Measurements from ENCODE around the gene NLRP1.

DNA sequence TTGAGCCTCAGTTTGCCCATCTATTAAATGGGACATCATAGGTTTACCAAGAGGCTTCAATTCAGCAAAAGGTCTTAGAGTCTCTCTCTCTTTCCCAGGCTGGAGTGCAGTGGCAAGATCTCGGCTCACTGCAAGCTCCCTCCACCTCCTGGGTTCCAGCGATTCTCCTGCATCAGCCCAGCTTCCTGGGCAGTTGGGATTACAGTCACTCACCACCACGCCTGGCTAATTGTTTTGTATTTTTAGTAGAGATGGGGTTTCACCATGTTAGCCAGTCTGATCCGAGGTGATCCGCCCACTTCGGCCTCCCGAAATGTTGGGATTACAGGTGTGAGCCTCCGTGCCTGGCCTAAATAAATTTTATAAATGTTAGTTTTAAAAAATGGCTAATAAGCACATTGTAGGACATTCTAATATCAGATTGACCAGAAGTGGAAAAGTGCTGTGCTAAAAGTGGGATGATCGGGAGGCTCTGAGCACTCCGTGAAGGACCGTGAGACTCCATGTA is 1.0 kb upstream of the NLRP1 start:
- TF ChIP-seq, protein P1, sequence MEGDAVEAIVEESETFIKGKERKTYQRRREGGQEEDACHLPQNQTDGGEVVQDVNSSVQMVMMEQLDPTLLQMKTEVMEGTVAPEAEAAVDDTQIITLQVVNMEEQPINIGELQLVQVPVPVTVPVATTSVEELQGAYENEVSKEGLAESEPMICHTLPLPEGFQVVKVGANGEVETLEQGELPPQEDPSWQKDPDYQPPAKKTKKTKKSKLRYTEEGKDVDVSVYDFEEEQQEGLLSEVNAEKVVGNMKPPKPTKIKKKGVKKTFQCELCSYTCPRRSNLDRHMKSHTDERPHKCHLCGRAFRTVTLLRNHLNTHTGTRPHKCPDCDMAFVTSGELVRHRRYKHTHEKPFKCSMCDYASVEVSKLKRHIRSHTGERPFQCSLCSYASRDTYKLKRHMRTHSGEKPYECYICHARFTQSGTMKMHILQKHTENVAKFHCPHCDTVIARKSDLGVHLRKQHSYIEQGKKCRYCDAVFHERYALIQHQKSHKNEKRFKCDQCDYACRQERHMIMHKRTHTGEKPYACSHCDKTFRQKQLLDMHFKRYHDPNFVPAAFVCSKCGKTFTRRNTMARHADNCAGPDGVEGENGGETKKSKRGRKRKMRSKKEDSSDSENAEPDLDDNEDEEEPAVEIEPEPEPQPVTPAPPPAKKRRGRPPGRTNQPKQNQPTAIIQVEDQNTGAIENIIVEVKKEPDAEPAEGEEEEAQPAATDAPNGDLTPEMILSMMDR (CRISPR knock-in tag; IDR thresholded peaks at IDR 0.05) = no peak
- TF ChIP-seq ZNF430 (CRISPR knock-in tag; IDR thresholded peaks at IDR 0.05) (no peak), NR3C1 (CRISPR knock-in tag; IDR thresholded peaks at IDR 0.05) (no peak), FOXK1 (CRISPR knock-in tag; IDR thresholded peaks at IDR 0.05; ENCODE audit: borderline replicate concordance, low read depth) (no peak), ZNF282 (IDR thresholded peaks at IDR 0.05; ENCODE audit: partially characterized antibody) (no peak), ARHGAP35 (CRISPR knock-in tag; IDR thresholded peaks at IDR 0.05; ENCODE audit: borderline replicate concordance) (no peak)
- TF ChIP-seq, protein P2, sequence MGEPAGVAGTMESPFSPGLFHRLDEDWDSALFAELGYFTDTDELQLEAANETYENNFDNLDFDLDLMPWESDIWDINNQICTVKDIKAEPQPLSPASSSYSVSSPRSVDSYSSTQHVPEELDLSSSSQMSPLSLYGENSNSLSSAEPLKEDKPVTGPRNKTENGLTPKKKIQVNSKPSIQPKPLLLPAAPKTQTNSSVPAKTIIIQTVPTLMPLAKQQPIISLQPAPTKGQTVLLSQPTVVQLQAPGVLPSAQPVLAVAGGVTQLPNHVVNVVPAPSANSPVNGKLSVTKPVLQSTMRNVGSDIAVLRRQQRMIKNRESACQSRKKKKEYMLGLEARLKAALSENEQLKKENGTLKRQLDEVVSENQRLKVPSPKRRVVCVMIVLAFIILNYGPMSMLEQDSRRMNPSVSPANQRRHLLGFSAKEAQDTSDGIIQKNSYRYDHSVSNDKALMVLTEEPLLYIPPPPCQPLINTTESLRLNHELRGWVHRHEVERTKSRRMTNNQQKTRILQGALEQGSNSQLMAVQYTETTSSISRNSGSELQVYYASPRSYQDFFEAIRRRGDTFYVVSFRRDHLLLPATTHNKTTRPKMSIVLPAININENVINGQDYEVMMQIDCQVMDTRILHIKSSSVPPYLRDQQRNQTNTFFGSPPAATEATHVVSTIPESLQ (CRISPR knock-in tag; conservative IDR thresholded peaks at IDR 0.05) = no peak

All from HepG2 (cell line).